HL-60 (cell line): ENCODE results near the gene PRRT1B.

Experiments
- POLR2AphosphoS5 ChIP-seq: IDR thresholded peaks from 2 replicates; pipeline ENCODE4 v1.6.1; 2012; ENCODE audit warnings: low read depth
- TF ChIP-seq, protein P1 (sequence below): IDR thresholded peaks from one replicate; pipeline ENCODE4 v1.5.1; 2011; ENCODE audit warnings: low read length, control low read depth, inconsistent platforms; ENCODE audit not compliant: insufficient read depth
- TF ChIP-seq, protein P2 (sequence below): IDR thresholded peaks from 2 replicates; pipeline ENCODE4 v1.6.1; 2012; ENCODE audit warnings: low read depth; ENCODE audit not compliant: insufficient replicate concordance

DNA sequence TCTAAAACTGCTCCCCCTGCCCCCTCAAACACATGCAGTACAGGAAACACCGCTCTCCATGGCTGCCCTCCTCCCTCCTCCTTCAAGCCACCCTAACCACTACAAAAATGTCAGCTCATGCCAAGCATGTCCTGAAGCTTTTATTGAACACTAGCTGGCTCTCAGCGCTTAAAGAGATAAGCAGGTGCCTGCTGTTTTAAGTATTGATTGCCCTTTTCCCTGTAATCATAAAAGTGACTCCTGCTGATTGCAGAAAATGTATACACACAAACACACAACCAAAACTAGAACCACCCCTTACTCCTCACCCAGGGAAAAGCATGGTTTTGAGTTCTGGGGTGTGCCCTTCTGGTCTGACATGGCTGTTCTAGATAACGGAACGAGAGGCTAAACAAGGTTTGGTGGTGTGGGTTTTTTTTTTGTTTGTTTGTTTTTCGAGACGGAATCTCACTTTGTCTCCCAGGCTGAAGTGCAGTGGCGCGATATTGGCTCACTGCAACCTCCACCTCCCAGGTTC is 10.5 kb upstream of the PRRT1B start:
- TF ChIP-seq, protein P1, sequence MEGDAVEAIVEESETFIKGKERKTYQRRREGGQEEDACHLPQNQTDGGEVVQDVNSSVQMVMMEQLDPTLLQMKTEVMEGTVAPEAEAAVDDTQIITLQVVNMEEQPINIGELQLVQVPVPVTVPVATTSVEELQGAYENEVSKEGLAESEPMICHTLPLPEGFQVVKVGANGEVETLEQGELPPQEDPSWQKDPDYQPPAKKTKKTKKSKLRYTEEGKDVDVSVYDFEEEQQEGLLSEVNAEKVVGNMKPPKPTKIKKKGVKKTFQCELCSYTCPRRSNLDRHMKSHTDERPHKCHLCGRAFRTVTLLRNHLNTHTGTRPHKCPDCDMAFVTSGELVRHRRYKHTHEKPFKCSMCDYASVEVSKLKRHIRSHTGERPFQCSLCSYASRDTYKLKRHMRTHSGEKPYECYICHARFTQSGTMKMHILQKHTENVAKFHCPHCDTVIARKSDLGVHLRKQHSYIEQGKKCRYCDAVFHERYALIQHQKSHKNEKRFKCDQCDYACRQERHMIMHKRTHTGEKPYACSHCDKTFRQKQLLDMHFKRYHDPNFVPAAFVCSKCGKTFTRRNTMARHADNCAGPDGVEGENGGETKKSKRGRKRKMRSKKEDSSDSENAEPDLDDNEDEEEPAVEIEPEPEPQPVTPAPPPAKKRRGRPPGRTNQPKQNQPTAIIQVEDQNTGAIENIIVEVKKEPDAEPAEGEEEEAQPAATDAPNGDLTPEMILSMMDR: no peak
- TF ChIP-seq, protein P2, sequence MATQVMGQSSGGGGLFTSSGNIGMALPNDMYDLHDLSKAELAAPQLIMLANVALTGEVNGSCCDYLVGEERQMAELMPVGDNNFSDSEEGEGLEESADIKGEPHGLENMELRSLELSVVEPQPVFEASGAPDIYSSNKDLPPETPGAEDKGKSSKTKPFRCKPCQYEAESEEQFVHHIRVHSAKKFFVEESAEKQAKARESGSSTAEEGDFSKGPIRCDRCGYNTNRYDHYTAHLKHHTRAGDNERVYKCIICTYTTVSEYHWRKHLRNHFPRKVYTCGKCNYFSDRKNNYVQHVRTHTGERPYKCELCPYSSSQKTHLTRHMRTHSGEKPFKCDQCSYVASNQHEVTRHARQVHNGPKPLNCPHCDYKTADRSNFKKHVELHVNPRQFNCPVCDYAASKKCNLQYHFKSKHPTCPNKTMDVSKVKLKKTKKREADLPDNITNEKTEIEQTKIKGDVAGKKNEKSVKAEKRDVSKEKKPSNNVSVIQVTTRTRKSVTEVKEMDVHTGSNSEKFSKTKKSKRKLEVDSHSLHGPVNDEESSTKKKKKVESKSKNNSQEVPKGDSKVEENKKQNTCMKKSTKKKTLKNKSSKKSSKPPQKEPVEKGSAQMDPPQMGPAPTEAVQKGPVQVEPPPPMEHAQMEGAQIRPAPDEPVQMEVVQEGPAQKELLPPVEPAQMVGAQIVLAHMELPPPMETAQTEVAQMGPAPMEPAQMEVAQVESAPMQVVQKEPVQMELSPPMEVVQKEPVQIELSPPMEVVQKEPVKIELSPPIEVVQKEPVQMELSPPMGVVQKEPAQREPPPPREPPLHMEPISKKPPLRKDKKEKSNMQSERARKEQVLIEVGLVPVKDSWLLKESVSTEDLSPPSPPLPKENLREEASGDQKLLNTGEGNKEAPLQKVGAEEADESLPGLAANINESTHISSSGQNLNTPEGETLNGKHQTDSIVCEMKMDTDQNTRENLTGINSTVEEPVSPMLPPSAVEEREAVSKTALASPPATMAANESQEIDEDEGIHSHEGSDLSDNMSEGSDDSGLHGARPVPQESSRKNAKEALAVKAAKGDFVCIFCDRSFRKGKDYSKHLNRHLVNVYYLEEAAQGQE: no peak
- TF ChIP-seq POLR2AphosphoS5: no peak
